ENCODE data around the gene MYCBPAP.

The MYCBPAP gene

DNA sequence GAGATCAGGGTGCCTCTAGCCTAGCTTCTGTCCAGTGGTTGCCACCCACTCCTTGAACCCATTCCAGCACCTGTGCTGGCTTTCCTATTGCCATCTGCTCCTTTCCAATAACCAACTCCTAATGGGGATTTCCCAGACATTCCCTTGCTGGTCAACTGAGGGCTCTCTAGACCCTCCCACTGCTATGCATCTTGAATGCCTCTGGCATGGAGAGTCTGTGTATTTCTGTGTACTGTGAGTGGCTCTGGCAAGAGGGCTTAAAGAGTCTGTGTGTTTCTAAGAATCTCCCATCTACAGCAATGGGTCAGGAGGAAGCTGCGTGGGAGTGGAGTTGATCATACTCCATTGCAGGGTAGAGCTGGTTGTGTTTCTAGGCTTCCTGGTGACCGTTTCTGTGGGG, 13.3 kb downstream of the MYCBPAP start:
- no peak for DNase-seq

DNA sequence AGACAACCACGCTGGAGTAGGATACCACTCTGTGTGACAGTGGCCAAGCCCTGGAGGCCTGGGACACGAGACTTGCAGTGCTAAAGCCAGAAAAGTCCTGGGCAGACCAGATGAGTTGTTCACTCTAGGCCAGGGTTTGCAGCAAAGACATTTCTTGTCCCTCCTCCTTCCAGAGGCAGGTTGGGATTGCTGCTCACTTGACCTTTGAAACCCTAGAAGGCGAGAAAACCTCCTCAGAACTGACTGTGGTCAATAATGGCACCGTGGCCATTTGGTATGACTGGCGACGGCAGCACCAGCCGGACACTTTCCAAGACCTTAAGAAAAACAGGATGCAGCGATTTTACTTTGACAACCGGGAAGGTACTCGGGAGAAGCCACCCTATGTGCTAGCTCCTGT, 14.5 kb downstream of the MYCBPAP start:
- no peak for DNase-seq

DNA sequence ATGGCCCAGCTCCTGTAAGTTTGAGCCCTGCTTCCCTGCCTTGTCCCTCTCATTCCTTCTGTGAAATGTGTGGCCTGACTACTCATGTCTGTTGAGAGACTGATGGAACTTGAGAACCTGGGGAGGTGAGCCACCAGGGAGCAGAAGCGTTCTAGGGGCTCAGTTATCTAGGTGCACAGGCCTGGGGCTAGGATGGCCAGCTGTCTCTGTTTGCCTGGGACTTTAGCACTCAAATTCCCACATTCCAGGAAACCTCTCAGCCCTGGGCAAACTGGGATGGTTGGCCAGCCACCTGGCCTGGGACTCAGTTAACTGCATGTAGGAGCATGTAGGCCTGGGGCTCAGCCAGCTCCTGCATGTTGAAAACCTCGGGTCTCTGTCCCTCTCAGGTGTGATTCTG, 15.0 kb downstream of the MYCBPAP start:
- no peak for DNase-seq

DNA sequence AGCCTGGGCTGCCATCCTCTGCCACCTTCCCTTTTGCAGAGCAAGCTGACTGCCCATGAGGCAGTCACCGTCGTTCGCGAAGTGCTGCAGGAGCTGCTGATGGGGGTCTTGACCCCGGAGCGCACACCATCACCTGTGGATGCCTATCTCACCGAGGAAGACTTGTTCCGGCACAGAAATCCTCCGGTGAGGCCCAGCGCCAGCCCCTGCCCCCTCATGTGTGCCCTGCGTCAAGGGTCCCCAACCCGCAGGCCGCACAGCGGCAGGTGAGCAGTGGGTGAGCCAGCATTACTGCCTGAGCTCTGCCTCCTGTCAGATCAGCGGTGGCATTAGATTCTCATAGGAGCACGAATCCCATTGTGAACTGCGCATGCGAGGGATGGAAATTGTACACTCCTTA, 16.6 kb downstream of the MYCBPAP start:
- DNase-seq: no peak

DNA sequence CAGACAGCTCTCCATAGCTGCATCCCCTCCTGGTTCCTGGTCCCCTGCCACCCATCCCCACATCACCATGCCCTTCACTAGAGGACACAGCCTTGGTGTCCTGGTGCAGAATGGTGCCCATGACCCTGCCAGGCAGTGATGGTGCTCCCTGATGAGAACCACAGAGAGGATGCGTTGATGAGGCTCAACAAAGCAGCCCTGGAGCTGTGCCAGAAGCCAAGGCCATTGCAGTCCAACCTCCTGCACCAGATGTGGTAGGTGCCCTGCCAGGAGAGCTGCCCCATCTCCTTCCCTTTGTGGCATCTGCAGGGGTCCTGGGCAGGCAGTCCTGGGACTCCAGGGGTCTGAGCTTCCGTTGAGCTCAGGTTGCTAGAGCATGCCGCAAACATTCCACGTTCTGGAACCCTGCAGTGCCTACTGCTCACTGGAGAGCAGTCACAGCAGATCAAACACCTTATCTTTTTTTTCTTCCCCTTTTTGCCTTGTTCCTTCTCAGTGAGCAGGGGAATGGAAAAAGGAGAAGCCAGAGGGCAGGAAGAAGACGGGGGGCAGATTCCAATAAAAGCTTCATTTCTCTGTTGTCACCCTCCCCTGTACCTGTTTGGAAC, 19.0 kb downstream of the MYCBPAP start:
- DNase-seq: no peak

DNA sequence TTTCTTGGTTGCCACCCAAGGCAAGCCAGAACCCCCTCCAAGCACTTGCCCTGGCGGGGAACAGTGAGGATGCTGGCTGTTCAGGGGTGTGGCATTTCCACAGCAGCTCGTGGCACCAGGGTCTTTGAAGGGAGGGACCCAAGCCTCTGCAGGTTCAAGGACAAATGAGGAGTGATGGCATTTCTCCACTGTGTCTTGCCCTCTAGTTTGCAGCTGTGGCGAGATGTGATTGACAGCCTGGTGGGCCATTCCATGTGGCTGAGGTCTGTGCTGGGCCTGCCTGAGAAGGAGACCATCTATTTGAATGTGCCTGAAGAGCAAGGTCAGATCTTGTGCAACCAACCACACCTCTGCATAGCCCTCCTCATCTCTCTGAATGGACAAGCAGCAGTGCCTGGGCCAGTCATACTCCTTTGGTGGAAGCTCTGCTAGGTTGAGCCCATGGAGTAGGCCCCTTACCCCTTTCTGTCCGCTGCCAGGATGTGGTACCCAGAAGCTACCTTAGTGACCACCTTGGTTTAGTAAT, 19.8 kb downstream of the MYCBPAP start:
- no peak for DNase-seq

DNA sequence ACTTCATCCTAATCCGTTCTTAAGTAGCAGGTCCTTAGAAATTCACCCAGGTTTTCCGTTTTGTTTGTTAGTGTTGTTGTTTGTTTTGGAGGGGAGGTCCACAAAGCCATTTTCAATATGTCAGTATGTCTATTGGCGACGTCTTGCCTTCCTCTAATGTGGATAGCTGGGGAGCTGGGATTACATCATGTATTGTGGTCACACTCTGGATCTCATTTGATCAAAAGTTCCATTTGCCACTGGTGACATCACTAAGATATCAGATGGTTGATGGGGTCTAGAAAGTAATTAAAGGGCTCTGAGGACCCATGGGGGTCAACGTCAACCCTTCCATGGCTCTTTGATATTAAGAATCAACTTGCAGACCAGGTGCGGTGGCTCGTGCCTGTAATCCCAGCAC, 21.6 kb downstream of the MYCBPAP start:
- no peak for DNase-seq

DNA sequence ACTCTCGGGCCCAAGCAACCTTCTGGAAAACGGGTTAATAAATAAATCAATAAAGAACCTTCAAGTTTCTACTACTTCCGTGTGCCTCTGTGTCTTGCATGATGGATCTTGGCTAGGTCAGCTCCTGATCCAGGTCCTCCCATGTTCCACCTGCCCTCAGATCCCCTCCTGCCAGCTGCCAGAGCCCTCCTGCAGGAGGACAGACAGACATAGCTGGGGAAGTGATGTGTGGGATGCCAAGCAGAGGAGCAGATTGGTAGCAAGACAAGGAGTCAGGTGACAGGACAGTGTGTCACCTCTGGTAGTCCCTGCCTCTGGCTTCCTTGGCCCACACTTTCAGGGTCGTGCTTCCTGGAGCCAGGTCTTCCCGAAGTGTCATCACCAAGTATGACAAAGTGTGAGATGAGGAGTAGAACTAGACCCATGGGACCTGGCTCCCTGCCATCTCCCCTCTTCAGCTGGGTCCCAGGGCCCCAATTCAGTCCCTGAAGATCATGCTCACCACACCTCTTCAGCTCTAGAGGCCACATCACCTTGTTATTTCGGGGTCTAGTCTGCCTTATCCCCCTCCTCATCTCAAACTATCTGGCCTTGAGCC, 23.3 kb downstream of the MYCBPAP start:
- no peak for DNase-seq

DNA sequence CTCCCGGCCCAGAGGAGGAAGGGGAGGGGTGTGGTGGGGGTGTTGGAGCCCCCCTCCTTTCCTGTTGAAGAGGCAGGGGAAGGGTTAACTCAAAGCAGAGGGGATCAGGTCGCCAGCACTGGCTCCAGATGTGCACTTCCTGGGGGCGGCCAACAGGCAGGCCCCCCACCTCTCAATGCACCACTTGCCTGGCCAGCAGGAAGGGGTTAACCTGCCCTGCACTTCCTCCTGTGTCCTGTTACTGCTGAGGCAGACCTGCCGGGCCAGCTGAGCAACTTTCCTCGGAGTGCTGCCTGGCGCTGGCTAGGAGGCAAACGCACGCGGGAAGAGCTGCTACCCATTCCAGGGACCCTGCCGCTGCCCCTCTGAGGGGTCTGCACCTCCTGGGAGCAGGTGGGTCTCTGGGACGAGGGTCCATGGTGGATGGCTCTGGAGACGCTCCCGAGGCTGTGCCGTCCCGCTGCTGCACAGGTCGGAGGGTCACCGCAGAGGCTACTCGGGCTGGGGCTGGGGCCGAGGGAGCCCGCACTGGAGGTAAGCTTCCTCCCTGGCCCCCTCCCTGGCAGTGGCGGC, 24.3 kb downstream of the MYCBPAP start, which contains the start of gene EPN3:
TSS of gene EPN3 (plus strand) at position 284 of the 573 bp plus-strand sequence. CDS start 3,822 bp downstream, outside the sequence.
- DNase-seq: no peak

DNA sequence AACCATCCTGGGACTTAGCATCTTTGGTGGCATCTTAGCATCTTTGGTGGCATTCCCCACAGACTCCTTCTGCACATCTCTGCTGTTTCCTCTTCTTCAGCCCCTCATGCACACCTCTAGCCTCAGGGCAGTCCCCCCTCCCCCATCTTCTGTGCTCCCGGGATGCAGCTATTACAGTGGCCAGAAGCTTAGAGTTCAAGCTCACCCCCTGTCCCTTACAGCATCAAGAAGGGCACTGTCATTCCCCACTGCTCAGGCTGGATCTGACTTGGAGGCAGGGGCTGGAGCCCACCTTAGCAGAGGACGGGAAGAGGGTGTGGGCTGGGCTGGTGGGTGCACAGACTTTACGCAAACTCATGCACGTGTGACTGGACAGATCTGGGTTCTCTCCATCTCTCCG, 24.9 kb downstream of the MYCBPAP start:
- DNase-seq: no peak

DNA sequence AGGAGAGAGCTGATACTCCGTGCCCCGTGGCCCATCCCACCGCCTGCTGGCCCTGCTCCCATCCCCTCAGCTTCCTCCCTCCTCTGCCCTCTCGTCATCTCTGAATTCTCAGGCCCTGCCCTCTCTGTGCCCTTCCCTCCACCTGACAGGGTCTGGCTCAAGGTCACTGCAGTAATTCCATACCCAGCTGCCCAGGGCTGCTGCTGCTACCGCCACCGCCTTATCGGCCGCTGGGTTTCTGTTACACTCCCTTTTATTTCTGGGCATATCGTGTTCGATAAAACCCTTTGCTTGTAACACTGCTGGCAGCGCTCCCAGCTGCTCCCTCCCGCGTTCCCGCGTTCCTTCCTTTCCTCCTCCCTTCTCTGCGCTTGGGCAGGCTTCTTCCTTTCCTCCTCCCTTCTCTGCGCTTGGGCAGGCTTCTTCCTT, 25.5 kb downstream of the MYCBPAP start:
- DNase-seq: no peak

DNA sequence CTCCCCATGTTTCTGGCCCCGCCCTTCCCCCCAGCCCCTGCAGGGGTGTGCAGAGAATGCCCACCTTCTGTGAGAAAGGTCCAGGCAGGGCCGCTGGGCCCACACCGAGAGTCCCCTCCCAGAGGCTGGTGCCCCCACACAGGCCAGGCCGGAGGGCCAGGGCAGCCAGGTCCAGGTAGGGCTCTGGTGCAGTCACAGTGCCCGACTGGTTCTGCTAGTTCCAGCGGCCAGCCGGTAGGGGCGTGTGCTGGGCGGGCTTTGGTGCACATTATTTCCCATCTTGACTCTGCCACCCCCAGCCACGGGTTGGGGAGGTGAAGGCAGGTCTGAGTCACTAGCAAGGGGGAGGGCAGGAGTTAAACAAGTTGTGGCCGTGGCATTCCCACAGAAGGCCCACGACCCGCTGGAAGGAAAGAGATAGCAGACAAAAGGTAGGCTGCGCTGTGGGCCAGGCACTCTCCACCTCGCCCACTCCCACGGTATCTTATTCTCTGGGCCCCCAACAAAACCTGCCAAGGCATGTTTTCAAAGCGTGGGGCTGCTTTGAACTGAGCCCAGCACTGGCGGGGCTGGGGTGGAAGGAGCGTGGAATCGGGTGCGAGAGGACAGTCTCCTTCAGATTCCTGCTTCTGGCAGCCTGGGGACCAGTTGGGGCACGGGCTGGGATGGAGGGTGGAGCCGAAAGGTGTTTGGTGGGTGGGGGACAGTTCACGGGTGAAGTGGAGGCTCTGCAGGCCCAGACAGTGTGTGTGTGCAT, 26.2 kb downstream of the MYCBPAP start:
- DNase-seq: no peak

DNA sequence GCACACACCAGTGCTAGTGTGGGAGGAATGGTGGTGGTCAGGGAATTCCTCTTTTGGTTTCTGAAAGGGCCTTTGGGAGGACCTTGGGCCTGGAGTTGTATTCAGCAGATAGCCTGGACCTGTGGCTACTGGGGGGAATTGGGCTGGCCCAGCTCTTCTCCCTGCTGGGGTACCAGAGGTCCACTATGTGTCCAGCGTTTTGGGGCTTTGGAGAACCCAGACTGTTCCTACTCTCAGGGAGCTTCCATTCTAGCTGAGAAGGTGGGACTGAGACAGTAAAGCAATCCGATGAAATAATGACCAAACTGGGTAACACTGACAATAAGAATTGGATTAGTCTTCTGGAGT, 26.7 kb downstream of the MYCBPAP start:
- DNase-seq: no peak

DNA sequence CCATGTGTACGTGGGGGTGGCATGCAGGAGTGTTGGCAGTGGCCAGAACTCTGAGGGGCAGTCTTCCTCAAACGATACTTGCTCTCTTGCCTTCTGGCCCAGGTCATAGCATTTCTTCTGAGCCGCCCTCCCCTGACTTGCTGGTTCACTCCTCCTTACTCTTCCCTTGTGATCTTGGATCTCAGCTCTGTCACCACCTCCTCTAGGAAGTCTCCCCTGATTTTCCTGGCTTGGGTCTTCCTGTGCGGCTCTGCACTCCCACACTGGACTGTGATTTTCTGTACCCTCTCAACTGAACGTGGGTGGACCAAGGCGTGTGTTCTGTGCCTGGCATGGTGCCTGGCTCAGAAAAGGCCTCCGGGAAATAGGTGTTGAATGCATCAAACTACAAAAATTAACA, 27.2 kb downstream of the MYCBPAP start:
- DNase-seq: no peak

DNA sequence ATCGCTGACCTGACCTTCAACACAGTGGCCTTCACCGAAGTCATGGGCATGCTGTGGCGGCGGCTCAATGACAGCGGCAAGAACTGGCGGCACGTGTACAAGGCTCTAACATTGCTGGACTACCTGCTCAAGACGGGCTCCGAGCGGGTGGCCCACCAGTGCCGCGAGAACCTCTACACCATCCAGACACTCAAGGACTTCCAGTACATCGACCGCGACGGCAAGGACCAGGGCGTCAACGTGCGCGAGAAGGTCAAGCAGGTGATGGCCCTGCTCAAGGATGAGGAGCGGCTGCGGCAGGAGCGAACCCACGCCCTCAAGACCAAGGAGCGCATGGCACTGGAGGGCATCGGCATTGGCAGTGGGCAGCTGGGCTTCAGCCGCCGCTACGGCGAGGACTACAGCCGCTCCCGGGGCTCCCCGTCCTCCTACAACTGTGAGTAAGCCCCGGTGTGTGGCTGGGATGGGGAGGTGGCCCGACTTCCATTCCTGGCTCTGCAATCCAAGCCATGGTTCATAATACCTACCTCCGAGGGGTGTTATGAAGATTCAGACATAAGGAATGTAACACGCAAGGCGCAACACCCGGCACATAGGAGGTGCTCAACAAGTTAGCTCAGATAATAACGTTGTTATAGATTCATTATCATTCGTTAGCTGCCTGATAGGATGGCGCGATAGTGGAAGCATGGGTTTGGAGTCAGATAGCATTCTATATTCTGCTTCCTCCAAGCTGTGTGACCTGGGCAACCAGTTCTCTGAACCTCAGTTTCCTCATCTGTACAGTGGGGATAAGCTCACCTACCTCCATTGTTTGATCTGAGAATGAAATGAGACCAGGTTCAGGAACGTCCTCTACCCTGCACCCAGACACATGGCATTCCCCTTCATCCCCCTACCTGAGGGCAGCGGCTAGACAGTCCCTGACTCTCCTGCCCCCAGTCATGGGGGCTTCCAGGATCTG, 28.7 kb downstream of the MYCBPAP start:
- no peak for DNase-seq

DNA sequence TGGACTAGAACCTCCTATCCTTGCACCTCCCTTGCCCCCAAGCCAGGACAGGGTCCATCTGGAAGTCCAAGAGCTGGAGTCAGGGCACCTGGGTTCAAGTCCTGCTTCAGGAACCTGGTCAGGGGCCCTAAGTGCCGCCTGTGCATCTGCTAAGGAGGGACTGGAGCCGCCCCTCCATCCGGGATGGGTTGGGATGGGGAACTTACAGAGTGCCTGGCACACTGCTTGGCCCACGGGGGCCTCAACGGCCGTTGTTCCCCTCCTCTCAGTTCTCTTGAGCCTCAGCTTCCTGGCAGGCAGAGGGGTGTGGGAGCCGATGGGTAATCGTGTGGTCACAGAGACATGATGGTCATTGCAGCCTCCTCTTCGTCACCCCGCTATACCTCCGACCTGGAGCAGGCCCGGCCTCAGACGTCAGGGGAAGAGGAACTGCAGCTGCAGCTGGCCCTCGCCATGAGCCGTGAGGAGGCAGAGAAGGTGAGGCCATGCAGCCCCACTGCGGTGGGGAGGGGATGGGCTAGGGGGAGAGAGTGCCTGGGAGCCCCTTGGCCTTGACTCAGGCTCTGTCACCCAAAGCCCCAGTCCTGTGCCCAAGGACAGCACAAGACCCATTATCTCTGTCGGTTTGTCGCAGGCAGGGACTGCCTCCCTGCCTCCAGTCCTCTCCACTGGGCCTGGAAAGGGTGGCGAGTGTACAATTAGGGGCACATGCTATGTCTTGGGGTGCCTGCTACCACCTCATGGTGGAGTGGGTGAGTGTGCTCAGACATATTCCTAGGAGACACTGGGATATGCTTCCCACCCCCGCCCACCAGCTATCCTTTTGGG, 29.7 kb downstream of the MYCBPAP start:
- no peak for DNase-seq

DNA sequence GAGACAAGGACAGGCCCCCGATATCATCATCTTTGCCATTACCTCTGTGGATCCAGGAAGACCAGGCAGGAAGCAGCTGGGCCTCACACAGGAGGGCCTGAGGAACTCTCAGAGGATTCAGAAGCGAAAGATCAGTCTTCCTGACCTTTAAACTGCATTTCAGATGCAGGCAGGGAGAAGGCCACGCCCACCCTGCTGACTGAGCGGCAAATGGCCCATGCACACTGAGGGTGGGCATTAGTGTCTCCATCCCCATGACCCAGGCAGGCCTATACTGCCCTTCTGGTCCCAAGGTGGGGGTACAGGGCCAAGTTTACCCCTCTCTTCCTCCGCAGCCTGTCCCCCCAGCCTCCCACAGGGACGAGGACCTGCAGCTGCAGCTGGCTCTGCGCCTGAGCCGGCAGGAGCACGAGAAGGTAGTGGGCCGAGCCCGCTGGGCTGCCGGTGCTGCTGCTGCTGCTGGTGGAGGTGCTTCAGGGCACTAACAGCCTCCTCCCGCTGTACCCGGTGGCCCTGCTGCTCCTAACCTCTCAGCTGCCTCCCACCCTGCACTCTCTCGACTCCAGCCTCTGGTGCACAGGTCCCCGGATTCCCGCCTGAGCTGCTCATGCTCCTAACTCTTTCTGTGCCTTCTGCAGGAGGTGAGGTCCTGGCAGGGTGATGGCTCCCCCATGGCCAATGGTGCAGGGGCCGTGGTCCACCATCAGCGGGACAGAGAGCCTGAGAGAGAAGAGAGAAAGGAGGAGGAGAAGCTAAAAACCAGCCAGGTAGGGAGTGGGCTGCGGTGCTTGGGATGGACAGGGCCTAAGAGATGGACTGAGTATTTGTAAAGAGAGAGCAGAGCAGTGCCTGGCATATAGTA, 30.5 kb downstream of the MYCBPAP start:
- no peak for DNase-seq

DNA sequence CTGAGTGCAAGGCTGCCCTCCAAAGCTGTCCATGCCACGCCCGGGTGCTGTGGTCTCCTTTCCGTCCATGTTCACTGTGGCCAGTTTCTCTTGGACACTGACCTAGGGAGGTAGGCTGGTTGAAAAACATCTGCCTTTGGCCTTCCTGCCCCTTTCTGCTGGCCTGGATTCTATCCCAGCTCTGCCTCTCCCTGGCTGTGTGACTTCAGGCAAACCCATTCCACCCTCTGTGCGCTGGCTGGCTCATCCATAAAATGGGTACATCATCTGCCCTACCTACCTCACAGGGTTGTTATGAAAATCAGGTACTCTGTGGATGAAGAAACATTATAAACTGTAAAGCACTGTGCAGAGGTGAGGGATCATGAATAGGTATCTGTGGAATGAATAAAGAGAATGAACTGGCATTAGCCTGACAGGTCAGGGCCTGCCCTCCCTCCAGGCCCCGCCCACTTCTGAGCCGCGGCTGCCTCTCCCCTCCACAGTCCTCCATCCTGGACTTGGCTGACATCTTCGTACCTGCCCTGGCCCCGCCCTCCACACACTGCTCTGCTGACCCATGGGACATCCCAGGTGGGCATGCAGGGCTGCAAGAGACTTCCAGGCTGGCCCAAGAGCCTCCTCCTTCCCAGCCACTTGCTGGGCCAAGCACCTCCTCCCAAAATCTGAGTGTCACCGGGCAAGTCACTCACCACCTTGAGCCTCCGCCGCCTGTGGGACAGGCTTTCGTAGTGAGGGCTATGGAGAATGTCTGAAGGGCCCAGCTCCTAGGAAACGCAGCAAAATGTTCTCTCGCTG, 31.7 kb downstream of the MYCBPAP start:
- no peak for DNase-seq

DNA sequence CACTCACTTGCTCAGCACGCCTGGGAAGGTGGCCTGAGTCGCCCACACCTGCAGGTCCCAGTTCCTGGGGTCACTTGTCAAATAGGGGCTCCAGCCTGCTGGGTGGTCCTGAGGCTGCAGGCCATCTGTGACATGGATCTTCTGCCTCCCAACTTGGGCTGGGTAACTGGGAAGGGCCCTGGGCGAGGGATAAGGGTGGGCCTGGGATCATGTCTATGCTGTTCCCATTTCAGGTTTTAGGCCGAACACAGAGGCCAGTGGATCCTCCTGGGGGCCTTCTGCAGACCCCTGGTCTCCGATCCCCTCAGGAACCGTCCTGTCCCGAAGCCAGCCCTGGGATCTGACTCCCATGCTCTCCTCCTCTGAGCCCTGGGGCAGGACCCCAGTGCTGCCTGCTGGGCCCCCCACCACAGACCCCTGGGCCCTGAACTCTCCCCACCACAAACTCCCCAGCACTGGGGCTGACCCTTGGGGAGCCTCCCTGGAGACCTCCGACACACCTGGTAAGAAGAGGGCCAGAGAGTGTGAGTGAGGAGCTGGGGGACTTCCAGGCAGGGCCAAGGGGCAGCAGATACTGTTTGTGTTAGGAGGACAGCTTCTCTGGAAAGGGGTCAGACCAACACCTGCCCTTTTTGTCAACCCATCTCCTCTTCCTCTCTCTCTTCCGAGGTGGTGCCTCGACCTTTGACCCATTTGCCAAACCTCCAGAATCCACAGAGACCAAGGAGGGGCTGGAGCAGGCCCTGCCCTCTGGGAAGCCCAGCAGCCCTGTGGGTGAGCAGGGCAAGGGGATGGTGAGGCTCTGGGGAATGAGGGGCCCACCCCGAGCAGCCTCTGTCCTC, 32.5 kb downstream of the MYCBPAP start:
- DNase-seq: no peak
